ENCODE results near the gene DVL1.

GRCh38 chr1:1304331-1305299 is 44.6 kb downstream of the DVL1 start:
- TF ChIP-seq, protein P1, sequence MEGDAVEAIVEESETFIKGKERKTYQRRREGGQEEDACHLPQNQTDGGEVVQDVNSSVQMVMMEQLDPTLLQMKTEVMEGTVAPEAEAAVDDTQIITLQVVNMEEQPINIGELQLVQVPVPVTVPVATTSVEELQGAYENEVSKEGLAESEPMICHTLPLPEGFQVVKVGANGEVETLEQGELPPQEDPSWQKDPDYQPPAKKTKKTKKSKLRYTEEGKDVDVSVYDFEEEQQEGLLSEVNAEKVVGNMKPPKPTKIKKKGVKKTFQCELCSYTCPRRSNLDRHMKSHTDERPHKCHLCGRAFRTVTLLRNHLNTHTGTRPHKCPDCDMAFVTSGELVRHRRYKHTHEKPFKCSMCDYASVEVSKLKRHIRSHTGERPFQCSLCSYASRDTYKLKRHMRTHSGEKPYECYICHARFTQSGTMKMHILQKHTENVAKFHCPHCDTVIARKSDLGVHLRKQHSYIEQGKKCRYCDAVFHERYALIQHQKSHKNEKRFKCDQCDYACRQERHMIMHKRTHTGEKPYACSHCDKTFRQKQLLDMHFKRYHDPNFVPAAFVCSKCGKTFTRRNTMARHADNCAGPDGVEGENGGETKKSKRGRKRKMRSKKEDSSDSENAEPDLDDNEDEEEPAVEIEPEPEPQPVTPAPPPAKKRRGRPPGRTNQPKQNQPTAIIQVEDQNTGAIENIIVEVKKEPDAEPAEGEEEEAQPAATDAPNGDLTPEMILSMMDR (IDR thresholded peaks at IDR 0.05; ENCODE audit: low read depth, low read length): no peak
- TF ChIP-seq EZH2phosphoT487 (IDR thresholded peaks at IDR 0.05; ENCODE audit: low read depth): no peak

Measured in OCI-LY3 (cell line).